ENCODE data around the gene FBXL12. TPM values are rescaled to one million over a fixed set of nuclear protein-coding genes. Genes with fewer than 3 reads are reported as not detected.
A peak's percentile ranks its signal among the peaks of the same experiment; 100 is the strongest.

Gene FBXL12
- polyA plus RNA-seq (2013, experiment 1 of 2), result 36.2 TPM
- polyA plus RNA-seq (2013, experiment 2 of 2), result 37.4 TPM

- H3K4me1 ChIP-seq (ENCODE audit: control insufficient read depth, insufficient read depth, low read length, poor library complexity, severe bottlenecking), result no peaks in the 10 kb centered on the region
- WGBS, 2 experiments (ENCODE audit: insufficient coverage in 2 of 2), result 1% methylated on average over 41 to 80 of the region's 82 CpGs
- H3K4me3 ChIP-seq (ENCODE audit: extremely low read depth, insufficient read depth, low read length, poor library complexity, severe bottlenecking), result peak within 1 kb of the TSS; percentile 98
- peaks cover 36% of the 10 kb centered on the region for H3K36me3 ChIP-seq (ENCODE audit: control insufficient read depth, insufficient read depth, low read length)
- peak within 1 kb of the TSS; percentile 81 for H3K27ac ChIP-seq (ENCODE audit: low read depth, low read length, severe bottlenecking)
- peaks cover 4% of the 10 kb centered on the region for H3K9me3 ChIP-seq (ENCODE audit: control insufficient read depth, low read length)
Measured at GRCh38 chr19:9818734-9819595, at the start of gene FBXL12. TSS of gene FBXL12 (minus strand) at chr19:9819079. CDS start at chr19:9818813, 266 bp downstream.

- Histone ChIP-seq H3K36me3 (ENCODE audit: control insufficient read depth, insufficient read depth, low read length) (no peaks in the 10 kb centered on the region), H3K27ac (ENCODE audit: low read depth, low read length, severe bottlenecking) (no peak overlapping the region), H3K9me3 (ENCODE audit: control insufficient read depth, low read length) (no peaks in the 10 kb centered on the region), H3K4me3 (ENCODE audit: extremely low read depth, insufficient read depth, low read length, poor library complexity, severe bottlenecking) (no peak overlapping the region), H3K4me1 (ENCODE audit: control insufficient read depth, insufficient read depth, low read length, poor library complexity, severe bottlenecking) (no peaks in the 10 kb centered on the region)
- 76 to 82% methylated on average over 9 to 10 of the region's 16 CpGs for WGBS, 2 experiments (ENCODE audit: insufficient coverage in 2 of 2)
Measured at GRCh38 chr19:9865732-9866501, 47.0 kb upstream of the FBXL12 start.

GRCh38 chr19:9863759-9864158 lies 44.9 kb upstream of the FBXL12 start:
- H3K4me3 ChIP-seq (ENCODE audit: extremely low read depth, insufficient read depth, low read length, poor library complexity, severe bottlenecking), result no peak overlapping the region
- 93 to 98% methylated on average over 4 to 5 of the region's 5 CpGs for WGBS, 2 experiments (ENCODE audit: insufficient coverage in 2 of 2)
- H3K9me3 ChIP-seq (ENCODE audit: control insufficient read depth, low read length), result no peaks in the 10 kb centered on the region
- no peaks in the 10 kb centered on the region for H3K36me3 ChIP-seq (ENCODE audit: control insufficient read depth, insufficient read depth, low read length)
- no peaks in the 10 kb centered on the region for H3K4me1 ChIP-seq (ENCODE audit: control insufficient read depth, insufficient read depth, low read length, poor library complexity, severe bottlenecking)
- no peak overlapping the region for H3K27ac ChIP-seq (ENCODE audit: low read depth, low read length, severe bottlenecking)

- H3K4me3 ChIP-seq (ENCODE audit: extremely low read depth, insufficient read depth, low read length, poor library complexity, severe bottlenecking), result no peak overlapping the region
- H3K36me3 ChIP-seq (ENCODE audit: control insufficient read depth, insufficient read depth, low read length), result no peaks in the 10 kb centered on the region
- 76 to 94% methylated on average over 4 of the region's 4 CpGs for WGBS, 2 experiments (ENCODE audit: insufficient coverage in 2 of 2)
- H3K27ac ChIP-seq (ENCODE audit: low read depth, low read length, severe bottlenecking), result no peak overlapping the region
- no peaks in the 10 kb centered on the region for H3K9me3 ChIP-seq (ENCODE audit: control insufficient read depth, low read length)
- H3K4me1 ChIP-seq (ENCODE audit: control insufficient read depth, insufficient read depth, low read length, poor library complexity, severe bottlenecking), result no peaks in the 10 kb centered on the region
Measured at GRCh38 chr19:9862938-9863337, 44.1 kb upstream of the FBXL12 start.

- no peak overlapping the region for H3K4me3 ChIP-seq (ENCODE audit: extremely low read depth, insufficient read depth, low read length, poor library complexity, severe bottlenecking)
- no peak overlapping the region for H3K27ac ChIP-seq (ENCODE audit: low read depth, low read length, severe bottlenecking)
- peaks cover 9% of the 10 kb centered on the region for H3K36me3 ChIP-seq (ENCODE audit: control insufficient read depth, insufficient read depth, low read length)
- 86 to 100% methylated on average over 1 of the region's 1 CpG for WGBS, 2 experiments (ENCODE audit: insufficient coverage in 2 of 2)
- no peaks in the 10 kb centered on the region for H3K4me1 ChIP-seq (ENCODE audit: control insufficient read depth, insufficient read depth, low read length, poor library complexity, severe bottlenecking)
- H3K9me3 ChIP-seq (ENCODE audit: control insufficient read depth, low read length), result no peaks in the 10 kb centered on the region
Measured at GRCh38 chr19:9861503-9861902, 42.6 kb upstream of the FBXL12 start.

GRCh38 chr19:9860407-9860806 lies 41.5 kb upstream of the FBXL12 start:
- Histone ChIP-seq H3K9me3 (ENCODE audit: control insufficient read depth, low read length) (no peaks in the 10 kb centered on the region), H3K27ac (ENCODE audit: low read depth, low read length, severe bottlenecking) (no peak overlapping the region), H3K4me1 (ENCODE audit: control insufficient read depth, insufficient read depth, low read length, poor library complexity, severe bottlenecking) (no peaks in the 10 kb centered on the region), H3K4me3 (ENCODE audit: extremely low read depth, insufficient read depth, low read length, poor library complexity, severe bottlenecking) (no peak overlapping the region), H3K36me3 (ENCODE audit: control insufficient read depth, insufficient read depth, low read length) (peaks cover 13% of the 10 kb centered on the region)
- 90 to 94% methylated on average over 1 to 6 of the region's 8 CpGs for WGBS, 2 experiments (ENCODE audit: insufficient coverage in 2 of 2)

- Histone ChIP-seq H3K9me3 (ENCODE audit: control insufficient read depth, low read length) (no peaks in the 10 kb centered on the region), H3K36me3 (ENCODE audit: control insufficient read depth, insufficient read depth, low read length) (peaks cover 23% of the 10 kb centered on the region), H3K4me3 (ENCODE audit: extremely low read depth, insufficient read depth, low read length, poor library complexity, severe bottlenecking) (no peak overlapping the region), H3K4me1 (ENCODE audit: control insufficient read depth, insufficient read depth, low read length, poor library complexity, severe bottlenecking) (peaks cover 2% of the 10 kb centered on the region), H3K27ac (ENCODE audit: low read depth, low read length, severe bottlenecking) (no peak overlapping the region)
Measured at GRCh38 chr19:9858766-9859165, 39.9 kb upstream of the FBXL12 start.

- 92 to 98% methylated on average over 8 to 9 of the region's 10 CpGs for WGBS, 2 experiments (ENCODE audit: insufficient coverage in 2 of 2)
- H3K4me3 ChIP-seq (ENCODE audit: extremely low read depth, insufficient read depth, low read length, poor library complexity, severe bottlenecking), result no peak overlapping the region
- H3K27ac ChIP-seq (ENCODE audit: low read depth, low read length, severe bottlenecking), result no peak overlapping the region
- H3K36me3 ChIP-seq (ENCODE audit: control insufficient read depth, insufficient read depth, low read length), result peaks cover 23% of the 10 kb centered on the region
- peaks cover 9% of the 10 kb centered on the region for H3K4me1 ChIP-seq (ENCODE audit: control insufficient read depth, insufficient read depth, low read length, poor library complexity, severe bottlenecking)
- H3K9me3 ChIP-seq (ENCODE audit: control insufficient read depth, low read length), result no peaks in the 10 kb centered on the region
Measured at GRCh38 chr19:9857920-9858746, 39.3 kb upstream of the FBXL12 start.

- Histone ChIP-seq H3K4me1 (ENCODE audit: control insufficient read depth, insufficient read depth, low read length, poor library complexity, severe bottlenecking) (peaks cover 15% of the 10 kb centered on the region), H3K36me3 (ENCODE audit: control insufficient read depth, insufficient read depth, low read length) (peaks cover 23% of the 10 kb centered on the region), H3K4me3 (ENCODE audit: extremely low read depth, insufficient read depth, low read length, poor library complexity, severe bottlenecking) (no peak overlapping the region), H3K27ac (ENCODE audit: low read depth, low read length, severe bottlenecking) (no peak overlapping the region), H3K9me3 (ENCODE audit: control insufficient read depth, low read length) (no peaks in the 10 kb centered on the region)
- 97 to 98% methylated on average over 13 of the region's 13 CpGs for WGBS, 2 experiments (ENCODE audit: insufficient coverage in 2 of 2)
Measured at GRCh38 chr19:9857076-9857721, 38.3 kb upstream of the FBXL12 start.

GRCh38 chr19:9856609-9857008 lies 37.7 kb upstream of the FBXL12 start:
- Histone ChIP-seq H3K4me3 (ENCODE audit: extremely low read depth, insufficient read depth, low read length, poor library complexity, severe bottlenecking) (no peak overlapping the region), H3K36me3 (ENCODE audit: control insufficient read depth, insufficient read depth, low read length) (peaks cover 25% of the 10 kb centered on the region), H3K4me1 (ENCODE audit: control insufficient read depth, insufficient read depth, low read length, poor library complexity, severe bottlenecking) (peaks cover 15% of the 10 kb centered on the region), H3K27ac (ENCODE audit: low read depth, low read length, severe bottlenecking) (no peak overlapping the region), H3K9me3 (ENCODE audit: control insufficient read depth, low read length) (no peaks in the 10 kb centered on the region)
- WGBS, 2 experiments (ENCODE audit: insufficient coverage in 2 of 2), result 96% methylated on average over 9 of the region's 9 CpGs
